AG04450 (cell line): Measurements from ENCODE around the gene PLEKHG4B. TPM values are rescaled to one million over a fixed set of nuclear protein-coding genes. Genes with fewer than 3 reads are reported as not detected.

Experiments used
- CTCF ChIA-PET: fragments of 300-600, 350-600 bp; formaldehyde crosslinking; extraction: SDS; loops from one replicate; lab custom pipeline; 2022; ENCODE audit warnings: antibody characterized with exemption, inconsistent platforms; lab: Charles Lee
- POLR2A ChIA-PET: fragments of 350-600 bp; formaldehyde crosslinking; extraction: SDS; loops from one replicate; lab custom pipeline; 2021; ENCODE audit warnings: antibody characterized with exemption, inconsistent platforms; lab: Yijun Ruan, JAX
- DNase-seq: peaks from one replicate; pipeline ENCODE4 v3.0.0-alpha.2; 2011; ENCODE audit warnings: low read depth, low spot score
- H3K27ac ChIP-seq: one replicate; pipeline ENCODE4 v1.5.1; 2012; ENCODE audit warnings: low read depth, low read length, control low read depth
- H3K27me3 ChIP-seq: one replicate; pipeline ENCODE4 v1.6.0; 2012; ENCODE audit warnings: low read length; ENCODE audit not compliant: control insufficient read depth, insufficient read depth
- H3K4me3 ChIP-seq: 2 replicates; pipeline ENCODE4 v1.5.1; 2011; ENCODE audit warnings: mild to moderate bottlenecking, low read depth, low read length, control low read depth
- H3K9me3 ChIP-seq: 2 replicates; pipeline ENCODE4 v1.5.1; 2012; ENCODE audit warnings: low read length; ENCODE audit not compliant: control insufficient read depth, insufficient read depth
- polyA plus RNA-seq: library from polyadenylated mRNA; depleted of rRNA; stranded (reverse); fragments of >200 nt; gene quantifications from 2 replicates; pipeline ENCODE4 v1.2.3, GENCODE V29; 2011
- TF ChIP-seq, protein P1 (sequence below): IDR thresholded peaks from 2 replicates; pipeline ENCODE4 v1.5.1; 2011; ENCODE audit warnings: low read depth, low read length, control low read depth, inconsistent platforms

The PLEKHG4B gene
- polyA plus RNA-seq, 1 experiment = 0.24 TPM

DNA sequence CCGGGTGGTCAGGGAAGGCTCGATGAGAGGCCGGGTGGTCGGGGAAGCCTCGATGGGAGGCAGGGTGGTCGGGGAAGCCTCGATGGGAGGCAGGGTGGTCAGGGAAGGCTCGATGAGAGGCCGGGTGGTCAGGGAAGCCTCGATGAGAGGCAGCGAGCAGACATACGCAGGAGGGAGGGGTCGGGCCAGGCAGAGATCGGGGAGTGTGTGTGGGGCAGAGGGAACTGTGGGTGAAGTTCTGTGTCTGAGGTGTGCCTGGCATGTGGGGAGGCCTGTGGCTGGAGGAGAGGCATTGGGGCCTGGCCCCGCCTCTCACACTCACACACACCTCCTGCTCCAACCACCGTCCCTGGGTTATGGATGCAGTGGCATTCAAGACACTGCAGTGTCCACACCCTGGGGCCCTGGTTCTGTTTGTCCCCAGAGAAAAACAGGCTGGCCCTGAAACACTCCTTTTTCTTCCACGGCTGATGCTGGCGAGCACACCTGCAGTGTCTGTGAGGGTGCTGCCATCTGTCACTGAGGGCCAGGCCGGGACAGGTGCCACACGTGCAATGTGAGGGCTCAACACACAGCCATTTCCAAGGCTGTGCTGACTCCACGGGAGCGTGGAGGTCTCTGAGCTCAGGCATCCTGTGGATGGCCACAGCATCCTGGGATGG is 6.5 kb upstream of the PLEKHG4B start:
- POLR2A ChIA-PET = no interaction called here
- no peak for DNase-seq
- Histone ChIP-seq H3K9me3 (no peaks in the 10 kb centered on the region; the same call in 1 of the 2 replicates), H3K4me3 (no peak overlapping the region), H3K27ac (no peak overlapping the region), H3K27me3 (peaks cover 42% of the 10 kb centered on the region)
- TF ChIP-seq, protein P1, sequence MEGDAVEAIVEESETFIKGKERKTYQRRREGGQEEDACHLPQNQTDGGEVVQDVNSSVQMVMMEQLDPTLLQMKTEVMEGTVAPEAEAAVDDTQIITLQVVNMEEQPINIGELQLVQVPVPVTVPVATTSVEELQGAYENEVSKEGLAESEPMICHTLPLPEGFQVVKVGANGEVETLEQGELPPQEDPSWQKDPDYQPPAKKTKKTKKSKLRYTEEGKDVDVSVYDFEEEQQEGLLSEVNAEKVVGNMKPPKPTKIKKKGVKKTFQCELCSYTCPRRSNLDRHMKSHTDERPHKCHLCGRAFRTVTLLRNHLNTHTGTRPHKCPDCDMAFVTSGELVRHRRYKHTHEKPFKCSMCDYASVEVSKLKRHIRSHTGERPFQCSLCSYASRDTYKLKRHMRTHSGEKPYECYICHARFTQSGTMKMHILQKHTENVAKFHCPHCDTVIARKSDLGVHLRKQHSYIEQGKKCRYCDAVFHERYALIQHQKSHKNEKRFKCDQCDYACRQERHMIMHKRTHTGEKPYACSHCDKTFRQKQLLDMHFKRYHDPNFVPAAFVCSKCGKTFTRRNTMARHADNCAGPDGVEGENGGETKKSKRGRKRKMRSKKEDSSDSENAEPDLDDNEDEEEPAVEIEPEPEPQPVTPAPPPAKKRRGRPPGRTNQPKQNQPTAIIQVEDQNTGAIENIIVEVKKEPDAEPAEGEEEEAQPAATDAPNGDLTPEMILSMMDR = no peak
- CTCF ChIA-PET = interaction anchor here (0.6 kb wide), 1 partner anchor 13 kb away, joined by 5 read pairs; no protein-coding TSS in a partner anchor

DNA sequence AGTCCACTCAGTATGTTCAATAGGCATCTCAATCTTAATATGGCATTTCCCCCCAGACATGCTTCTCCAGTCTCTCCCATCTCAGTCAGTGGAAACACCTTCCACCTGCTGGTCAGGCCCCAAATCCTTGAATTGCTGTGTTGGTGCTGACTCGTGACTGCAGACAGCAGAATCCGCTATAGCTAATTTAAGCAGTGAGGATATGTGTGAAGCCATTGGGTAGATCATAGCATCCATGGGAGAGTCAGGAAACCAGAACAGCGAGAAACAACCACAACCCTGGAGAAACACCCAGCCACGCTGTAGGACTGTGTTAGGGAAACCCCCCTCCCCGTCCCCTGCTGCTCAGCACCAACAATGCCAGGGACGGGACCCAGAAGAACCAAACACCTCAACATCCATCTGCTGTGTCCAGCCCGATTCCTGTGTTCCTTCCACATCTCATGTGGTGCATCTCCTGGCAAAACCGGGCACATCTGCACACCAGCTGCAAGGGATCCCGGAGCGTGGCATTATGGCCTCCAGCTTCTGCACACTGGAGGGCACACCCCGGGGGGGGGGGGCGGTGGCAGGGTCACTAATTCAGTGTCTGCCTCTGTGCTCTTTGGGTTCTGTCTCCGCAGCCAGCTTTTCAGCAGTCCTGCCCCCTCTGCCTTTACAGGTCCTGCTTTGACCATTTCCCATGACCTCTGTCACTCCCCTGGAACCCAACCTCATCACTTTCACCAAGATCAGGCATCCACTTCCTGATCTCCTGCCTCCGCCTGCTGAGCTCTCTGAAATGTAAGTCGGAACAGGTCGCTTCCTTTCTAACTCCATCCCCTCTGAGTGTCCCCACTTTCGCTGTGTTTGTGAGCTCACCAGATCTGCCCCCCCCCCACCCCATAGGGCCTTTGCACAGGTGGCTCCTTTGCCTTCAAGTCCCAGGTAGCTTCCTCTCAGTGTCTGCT is 2.4 kb upstream of the PLEKHG4B start:
- DNase-seq = no peak
- CTCF ChIA-PET = no interaction called here
- Histone ChIP-seq H3K27ac (no peak overlapping the region), H3K9me3 (no peaks in the 10 kb centered on the region; the same call in 1 of the 2 replicates), H3K4me3 (no peak overlapping the region), H3K27me3 (peaks cover 60% of the 10 kb centered on the region)
- TF ChIP-seq, protein P1 = no peak
- POLR2A ChIA-PET = no interaction called here

DNA sequence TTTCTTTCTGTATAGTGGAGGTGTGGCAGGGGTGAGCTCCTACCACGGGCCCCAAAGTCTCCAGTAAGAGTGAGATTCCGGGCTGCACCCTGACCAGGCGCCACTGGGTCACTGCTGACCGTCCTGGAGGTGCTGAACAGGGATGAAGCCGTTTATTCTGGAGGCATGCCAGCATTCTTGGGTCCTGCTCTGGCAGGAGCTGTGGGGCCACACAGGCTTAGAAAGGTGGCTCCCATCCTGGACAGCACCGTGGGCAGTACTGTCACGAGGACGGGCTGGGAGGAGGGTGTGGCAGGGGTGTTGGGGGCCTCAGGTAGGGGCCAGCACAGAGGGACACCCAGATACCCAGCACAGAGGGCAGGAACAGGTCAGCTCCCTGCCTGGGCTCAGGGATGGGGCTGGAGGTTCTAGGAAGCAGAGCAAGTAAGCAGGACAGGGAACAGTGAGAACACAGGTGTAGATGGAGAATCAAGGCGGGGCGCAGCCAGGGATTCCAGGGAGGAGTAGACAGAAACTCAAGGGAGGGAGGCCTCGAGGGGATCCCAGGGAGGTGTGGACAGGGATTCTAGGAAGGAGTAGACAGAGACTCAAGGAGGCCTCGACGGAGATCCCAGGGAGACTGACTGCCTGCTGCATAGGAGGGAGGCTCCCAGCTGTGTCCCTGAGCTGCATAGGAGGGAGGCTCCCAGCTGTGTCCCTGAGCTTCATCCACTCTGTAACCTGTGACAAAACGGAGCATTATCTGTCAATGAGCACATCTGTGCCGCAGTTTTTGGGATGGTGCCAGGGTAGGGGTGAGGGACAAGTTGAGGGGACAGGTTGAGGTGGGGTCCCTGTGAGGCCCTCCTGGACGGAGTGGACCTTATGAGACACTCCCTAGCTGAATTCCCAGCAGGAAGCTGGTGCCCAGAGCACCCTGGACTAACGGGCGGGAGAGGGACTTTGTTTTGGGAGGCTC is 1.1 kb upstream of the PLEKHG4B start:
- Histone ChIP-seq H3K27ac (no peak overlapping the region), H3K9me3 (no peaks in the 10 kb centered on the region; the same call in 1 of the 2 replicates), H3K27me3 (peaks cover 64% of the 10 kb centered on the region), H3K4me3 (no peak overlapping the region)
- ChIA-PET CTCF (no interaction called here), POLR2A (no interaction called here)
- TF ChIP-seq, protein P1 = no peak
- no peak for DNase-seq

GRCh38 chr5:92401-93220 is 643 bp downstream of the PLEKHG4B start:
- CTCF ChIA-PET = no interaction called here
- Histone ChIP-seq H3K27me3 (peaks cover 61% of the 10 kb centered on the region), H3K9me3 (no peaks in the 10 kb centered on the region; the same call in 1 of the 2 replicates), H3K4me3 (no peak overlapping the region), H3K27ac (no peak overlapping the region)
- no peak for DNase-seq
- POLR2A ChIA-PET = no interaction called here
- TF ChIP-seq, protein P1 = no peak
